Fibroblast of skin of back (primary cell): ENCODE results near the gene SDCCAG8. TPM values are rescaled to one million over a fixed set of nuclear protein-coding genes. Genes with fewer than 3 reads are reported as not detected.
A peak's percentile ranks its signal among the peaks of the same experiment; 100 is the strongest.
"Not testable (repeated sequence)": the region's sequence is repeated elsewhere in the genome, so short reads cannot be mapped to it uniquely, and the experiment has no call there.

ENCODE experiments used
- DNase-seq: peaks from one replicate; pipeline ENCODE4 v3.0.0-alpha.2; 2013
- polyA plus RNA-seq, 2 experiments: library from polyadenylated mRNA; unstranded; fragments of 120-200 nt; gene quantifications; one replicate each; pipeline ENCODE4 v1.2.1, GENCODE V29; 2013; ENCODE audit not compliant: insufficient read length in 2 of 2

SDCCAG8 gene
- 27.1 TPM for polyA plus RNA-seq (2013, experiment 1 of 2; ENCODE audit: insufficient read length)
- 24.5 TPM for polyA plus RNA-seq (2013, experiment 2 of 2; ENCODE audit: insufficient read length)

DNA sequence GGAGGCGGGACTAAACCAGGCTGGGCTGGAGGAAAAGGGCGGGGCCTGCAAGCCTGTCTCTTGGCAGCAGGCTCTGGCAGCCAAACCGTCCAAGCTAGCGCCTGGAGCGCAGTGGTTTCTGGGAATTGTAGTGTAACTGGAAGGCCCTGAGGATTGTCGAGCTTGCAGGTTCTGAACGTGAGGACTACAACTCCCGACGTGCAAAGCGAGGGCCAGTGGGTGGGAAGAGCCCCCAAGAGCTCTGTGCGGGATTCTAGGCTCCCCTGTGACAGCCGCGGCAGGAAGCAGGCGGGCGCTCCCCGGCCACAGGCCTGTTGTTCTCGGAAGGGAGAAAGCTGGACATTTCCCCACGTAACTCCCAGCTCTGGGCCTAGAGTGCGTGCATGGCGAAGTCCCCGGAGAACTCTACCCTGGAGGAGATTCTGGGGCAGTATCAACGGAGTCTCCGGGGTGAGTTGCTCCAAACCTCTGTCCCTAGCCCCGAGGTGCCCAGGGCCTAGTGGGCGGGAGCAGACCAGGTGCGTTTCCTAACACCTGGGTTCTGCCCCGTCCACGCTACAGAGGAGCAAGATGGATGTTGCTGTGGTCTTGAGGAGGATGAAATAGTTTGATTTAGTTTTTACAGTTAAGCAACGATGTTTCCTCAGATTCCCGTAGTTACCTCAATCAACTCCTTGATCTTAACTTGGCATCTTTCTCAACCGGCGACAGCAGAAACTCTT lies at the start of gene SDCCAG8:
Gene SDCCAG8, plus strand, starts transcription at position 251 of the 722 bp plus-strand sequence. Its CDS starts 133 bp downstream, at position 384.
- DNase-seq: peak; percentile 100

DNA sequence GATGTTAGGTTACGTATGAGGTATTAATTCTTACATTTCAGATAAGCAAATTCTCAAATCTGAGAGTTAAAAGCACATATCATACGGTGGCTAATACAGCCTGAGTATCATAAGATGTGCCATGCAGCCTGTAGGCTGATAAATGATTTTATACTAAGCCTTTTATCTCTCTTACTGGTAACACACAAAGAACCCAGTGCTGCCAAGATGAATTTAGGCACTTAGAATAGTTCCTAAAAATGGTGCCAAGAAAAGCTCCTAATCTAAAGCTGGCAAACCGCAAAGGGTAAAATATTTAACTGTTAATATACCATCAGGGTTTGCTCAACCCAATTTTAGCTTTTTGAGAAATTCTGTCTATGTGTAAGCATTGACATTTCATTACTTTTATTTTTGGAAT lies 43.9 kb upstream of the SDCCAG8 start:
- not testable (repeated sequence) for DNase-seq

DNA sequence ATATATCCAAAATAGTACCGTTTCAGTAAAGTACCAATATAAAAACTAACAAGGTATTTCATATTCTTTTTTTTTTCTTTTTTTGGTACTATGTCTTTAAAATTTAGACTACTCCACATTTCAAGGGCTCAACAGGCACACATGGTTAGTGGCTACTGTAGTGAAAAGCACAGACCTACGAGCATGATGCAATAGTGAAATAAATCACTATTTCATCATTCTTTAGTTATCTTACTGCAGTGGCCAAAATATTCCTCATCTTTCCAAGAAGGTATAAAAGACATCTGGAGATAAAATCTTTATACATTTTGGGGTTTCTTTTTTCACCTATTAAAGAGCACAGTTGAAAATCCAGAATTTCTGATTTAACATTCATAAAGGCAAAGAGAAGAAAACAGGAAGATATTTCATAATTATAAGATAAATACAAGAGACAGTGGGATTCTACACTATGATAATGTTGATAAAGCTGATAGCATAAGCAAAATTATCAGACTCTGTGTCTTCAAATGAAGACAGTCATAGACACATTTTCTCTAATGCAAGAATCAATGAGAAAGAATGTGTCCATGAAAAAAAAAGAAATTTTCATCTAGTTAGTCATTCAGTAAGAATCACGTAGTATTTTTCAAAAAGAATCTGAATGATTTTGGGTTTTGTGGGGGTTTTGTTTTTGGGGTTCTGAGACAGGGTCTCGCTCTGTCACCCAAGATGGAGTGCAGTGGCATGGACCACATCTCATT lies 42.6 kb upstream of the SDCCAG8 start:
- DNase-seq: peak; percentile 68

DNA sequence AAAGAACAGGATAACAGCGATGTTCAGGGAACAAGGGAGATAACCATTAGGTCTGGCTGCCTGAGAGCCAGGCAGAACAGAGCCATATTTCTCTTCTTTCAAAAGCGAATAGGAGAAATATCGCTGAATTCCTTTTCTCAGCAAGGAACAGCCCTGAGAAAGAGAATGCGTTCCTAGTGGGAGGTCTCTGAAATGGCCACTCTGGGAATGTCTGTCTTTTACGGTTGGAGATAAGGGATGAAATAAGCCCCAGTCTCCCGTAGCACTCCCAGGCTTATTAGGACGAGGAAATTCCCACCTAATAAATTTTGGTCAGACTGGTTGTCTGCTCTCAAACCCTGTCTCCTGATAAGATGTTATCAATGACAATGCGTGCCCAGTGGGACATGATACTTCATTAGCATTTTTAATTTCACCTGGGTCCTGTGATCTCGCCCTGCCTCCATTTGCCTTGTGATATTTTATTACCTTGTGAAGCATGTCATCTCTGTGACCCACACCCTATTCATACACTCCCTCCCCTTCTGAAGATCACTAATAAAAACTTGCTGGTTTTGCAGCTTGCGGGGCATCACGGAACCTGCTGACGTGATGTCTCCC lies 40.5 kb upstream of the SDCCAG8 start:
- DNase-seq: not testable (repeated sequence)

DNA sequence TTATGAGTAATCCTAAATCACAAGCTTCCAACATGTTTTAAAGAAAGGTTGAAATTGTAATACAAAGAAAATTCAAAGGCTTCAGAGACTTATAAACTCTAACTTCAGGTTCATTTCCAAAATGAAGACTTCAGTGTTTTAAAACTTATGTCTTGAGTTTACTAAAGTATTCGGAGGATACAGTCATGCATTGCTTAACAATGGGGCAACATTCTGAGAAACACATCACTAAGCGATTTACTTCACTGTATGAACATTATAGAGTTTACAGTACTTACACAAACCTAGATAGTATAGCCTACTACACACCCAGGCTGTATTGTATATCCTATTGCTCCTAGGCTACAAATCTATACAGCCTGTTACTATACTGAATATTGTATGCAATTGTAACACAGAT lies 39.1 kb upstream of the SDCCAG8 start:
- no peak for DNase-seq

DNA sequence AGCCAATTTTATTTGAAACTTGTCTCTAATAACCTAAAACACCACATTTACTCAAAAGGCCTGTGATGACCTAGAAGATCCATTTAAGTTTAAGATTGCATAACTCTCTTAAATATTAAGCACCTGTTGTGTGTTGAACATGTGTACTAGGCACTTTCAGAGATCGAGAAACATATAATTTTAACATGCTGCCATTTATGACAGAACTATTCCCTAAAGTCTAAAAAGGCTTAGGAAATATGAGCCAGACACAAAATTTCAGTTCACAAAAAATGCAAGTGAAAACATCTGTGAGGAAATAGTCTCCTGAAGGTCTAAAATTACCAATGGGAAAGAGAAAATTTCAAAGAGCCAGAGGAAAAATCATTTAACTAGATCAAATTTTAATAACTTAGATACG lies 38.5 kb upstream of the SDCCAG8 start:
- no peak for DNase-seq

DNA sequence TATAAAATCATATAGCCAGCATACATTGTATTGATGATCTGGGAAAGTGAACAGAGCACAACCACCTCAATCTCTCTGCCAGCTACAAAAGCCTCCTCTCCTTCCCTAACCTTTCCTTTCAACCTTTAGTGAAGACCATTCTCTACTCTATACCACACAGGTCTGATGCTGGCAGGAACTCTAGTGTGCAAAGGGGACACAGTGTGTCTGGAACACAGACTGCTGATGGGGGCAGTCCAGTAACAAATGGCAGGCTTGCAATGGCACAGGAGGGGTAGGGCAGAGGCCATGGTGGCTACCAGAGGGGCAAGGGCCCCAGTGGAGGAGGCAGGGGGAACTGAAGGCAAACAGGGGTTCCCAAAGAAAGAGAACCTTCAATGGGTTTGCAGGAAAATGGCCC lies 37.8 kb upstream of the SDCCAG8 start:
- DNase-seq: no peak

DNA sequence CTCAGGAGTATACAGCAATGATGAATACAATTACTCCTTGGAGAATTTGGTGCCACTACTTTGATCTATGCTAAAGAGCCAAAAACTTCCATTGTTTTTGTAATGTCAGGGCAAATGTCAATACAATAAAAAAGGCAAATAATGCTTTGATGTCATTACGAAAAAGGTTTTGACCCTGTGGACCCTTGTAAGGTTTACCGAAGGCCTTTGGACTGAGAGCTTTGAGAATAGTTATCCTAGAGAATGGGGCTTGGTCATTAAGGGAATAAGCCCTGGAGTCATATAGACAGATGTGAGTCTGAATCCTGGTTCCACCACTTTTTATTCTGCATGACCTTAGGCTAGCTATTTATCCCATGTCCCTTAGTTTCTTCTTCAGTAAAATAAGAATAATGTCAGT lies 28.2 kb upstream of the SDCCAG8 start:
- no peak for DNase-seq

DNA sequence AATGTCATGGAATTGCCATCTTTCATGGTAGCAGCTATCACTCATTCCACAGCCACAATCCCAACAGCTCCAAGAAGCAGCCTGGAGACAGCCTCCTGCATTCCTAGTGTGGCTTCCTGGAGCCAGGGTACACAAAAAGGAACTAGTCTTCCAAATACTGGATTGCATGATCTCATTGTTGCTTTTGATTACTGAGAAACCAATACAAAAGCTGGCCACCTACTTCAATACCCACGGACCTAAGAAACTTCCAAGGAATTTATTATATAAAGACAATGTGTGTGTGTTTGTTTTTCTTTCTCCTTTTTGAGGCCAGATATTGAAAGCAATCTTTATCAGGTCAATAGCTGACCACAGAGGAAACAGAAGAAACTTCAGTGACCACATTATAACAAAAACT lies 26.3 kb upstream of the SDCCAG8 start:
- peak; percentile 13 for DNase-seq

DNA sequence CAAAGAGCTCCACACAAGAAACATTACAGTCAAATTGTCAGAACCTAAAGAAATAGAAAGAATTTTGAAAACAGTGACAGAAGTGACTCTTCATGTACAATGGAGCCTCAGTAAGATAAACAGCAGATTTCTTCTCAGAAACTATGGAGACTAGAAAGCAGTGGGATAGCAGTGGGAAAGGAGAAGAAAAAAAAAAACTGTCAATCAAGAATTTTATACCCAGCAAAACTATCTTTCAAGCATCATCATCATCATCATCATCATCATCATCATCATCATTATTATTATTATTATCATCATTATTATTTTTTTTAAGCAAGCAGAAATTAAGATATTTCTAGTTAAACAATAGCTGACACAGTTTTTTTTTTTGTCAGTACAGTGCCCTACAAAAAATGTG lies 24.9 kb upstream of the SDCCAG8 start:
- DNase-seq: peak; percentile 40

DNA sequence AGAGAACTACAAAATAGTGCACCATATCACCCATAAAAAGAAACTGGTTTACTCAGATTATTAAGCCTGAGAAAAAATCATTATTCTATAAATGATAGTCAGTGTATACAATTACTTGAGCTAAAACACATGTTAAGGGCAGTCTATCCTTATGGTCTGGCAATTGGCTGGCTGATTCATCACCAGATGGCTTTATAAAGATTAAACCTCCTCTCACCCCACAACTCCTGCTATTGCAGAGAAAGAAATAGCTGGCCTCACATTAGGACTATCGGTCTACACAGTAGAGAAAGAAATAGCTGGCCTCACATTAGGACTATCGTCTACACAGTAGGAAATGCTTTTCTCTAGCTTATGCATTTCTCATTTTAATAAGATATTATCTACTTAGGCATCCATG lies 21.9 kb upstream of the SDCCAG8 start:
- DNase-seq: peak; percentile 32

DNA sequence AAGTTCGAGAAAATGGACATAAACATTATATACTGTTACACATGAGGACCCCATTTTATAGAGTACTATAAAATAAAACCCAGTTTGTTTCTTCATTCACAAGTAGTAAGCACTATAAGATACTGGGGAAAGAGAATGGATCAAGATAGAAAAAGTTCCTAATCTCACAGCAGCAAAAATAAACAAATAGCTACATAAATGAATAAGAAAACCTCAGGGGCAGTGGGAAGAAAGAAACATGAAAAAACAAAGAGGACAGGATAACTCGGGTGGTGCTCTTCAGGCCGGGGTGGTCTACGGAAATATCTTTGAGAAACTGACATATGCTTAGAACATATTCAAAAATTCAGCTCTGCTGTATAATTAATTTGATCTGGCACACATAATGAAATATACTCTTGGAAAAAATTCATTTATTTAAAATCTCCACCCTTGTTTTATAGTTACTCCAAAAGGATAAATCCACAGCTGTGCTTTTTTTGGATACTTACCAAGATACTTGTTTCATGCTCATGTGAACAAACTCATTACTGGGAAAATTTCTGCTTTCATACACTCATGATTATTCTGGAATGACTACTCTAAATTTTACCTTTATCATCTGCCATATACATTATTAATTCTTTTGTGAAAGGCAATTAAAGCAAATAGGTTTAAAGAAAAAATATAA lies 20.7 kb upstream of the SDCCAG8 start:
- peak; percentile 52 for DNase-seq

DNA sequence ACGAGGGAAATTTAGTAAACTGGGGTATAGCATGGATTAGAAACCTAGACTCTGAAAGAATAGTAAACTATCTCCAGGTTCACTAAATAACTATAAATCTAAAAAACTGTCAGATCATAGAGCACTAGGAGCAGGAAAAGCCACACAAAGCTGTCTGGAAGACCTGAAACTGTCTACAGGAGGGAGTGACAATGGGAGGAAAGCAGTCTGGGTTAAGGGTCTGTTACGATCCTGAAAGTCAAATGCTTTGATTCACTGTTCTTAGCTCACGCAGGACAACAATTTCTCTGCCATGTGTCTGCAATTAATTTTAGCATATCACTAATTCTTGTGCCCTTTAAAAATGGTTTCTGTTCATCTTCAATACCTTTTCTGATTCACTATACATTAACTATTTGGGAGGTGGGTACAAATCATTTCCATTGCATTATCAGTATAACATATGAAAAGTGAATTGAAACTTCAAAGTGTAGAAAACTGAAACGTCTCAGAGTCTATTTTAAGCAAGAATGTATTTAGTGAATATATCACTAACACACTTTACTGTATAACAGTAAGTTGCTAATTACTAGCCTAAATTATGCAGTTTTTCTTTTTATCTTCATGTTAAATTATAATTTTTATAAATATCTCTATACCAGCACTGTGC lies 19.1 kb upstream of the SDCCAG8 start:
- no peak for DNase-seq

DNA sequence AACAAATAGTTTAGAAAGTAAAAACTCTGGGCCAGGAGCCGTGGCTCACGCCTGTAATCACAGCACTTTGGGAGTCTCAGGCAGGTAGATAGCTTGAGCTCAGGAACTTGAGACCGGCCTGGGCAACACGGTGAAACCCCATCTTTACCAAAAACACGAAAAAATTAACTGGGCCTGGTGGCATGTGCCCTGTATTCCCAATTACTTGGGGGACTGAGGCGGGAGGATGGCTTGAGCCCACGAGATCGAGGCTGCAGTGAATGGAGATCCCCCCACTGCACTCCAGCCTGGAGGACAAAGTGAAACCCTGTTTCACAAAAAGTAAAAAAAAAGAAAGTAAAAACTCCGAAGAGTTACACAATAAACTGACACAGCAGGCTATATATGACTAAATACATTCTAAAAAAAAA lies 11.4 kb upstream of the SDCCAG8 start:
- no peak for DNase-seq

DNA sequence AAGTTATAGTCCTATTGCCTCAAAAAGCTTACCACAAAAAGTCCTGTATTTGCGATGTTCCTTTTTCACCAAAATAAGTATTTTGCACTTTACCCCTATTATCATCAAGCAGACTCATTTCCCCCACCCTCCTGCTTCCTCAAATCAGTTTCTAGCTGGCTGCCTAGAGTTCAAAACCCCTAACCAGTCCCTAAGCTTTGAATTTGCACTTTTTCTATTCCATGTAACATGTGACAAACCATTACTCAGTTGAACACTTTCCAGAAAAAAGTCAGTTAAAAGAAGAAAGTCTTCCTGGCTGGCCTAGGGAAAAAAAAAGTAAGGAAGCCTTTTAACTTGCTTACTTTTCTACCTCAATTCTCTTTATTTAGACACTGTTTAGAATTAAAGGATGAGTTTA lies 8.9 kb upstream of the SDCCAG8 start:
- DNase-seq: peak; percentile 20

DNA sequence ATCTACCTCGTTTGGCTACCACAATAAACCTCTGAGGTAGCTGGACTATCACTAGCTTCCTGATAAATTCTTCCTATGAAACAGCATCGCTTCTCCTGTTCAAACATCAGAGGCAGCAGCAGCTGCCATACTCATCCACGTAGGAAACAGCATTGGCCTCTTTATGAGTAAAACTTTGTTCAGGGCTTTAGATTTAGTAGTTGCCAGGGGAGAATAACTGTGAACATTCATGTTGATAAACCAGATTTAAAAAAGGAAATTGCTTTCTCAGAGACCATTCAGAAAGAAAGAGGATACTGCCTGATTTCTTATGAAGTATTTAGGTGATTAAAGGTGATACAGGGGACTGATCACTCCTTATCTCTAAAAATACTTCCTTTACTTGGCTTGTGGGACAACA lies 7.9 kb upstream of the SDCCAG8 start:
- no peak for DNase-seq

DNA sequence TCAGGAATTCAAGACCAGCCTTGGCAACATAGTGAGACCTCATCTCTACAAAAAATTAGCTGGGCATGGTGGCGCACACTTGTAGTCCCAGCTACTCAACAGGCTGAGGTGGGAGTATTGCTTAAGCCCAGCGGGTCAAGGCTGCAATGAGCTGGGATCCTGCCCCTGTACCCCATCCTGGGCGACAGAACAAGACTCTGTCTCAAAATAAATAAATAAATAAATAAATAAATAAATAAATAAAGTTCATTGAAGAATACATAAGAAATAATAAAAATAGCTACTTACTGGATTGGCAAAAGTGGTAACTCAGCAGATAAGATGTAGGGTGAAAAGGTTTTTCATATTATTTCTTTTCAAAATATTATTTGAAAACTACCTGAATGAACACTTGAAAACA lies 6.6 kb upstream of the SDCCAG8 start:
- DNase-seq: no peak

DNA sequence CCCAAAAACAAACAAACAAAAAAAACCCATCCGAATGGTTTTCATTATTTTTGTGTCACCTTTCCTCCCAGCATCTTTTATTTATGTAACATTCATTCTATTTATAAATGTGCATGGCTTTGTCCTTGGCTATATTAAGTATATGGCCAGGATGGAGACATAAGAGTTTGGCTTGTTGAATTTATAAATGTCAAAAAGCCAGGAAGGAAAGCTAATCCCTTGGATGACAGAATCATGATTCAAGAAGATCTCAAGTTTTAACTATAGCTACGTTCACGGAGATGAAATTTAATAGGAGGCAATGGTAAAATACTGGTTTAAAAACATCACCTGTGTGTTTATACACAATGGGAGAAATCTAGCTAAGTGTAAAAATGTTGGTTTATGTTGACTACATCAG lies 5.7 kb upstream of the SDCCAG8 start:
- no peak for DNase-seq

DNA sequence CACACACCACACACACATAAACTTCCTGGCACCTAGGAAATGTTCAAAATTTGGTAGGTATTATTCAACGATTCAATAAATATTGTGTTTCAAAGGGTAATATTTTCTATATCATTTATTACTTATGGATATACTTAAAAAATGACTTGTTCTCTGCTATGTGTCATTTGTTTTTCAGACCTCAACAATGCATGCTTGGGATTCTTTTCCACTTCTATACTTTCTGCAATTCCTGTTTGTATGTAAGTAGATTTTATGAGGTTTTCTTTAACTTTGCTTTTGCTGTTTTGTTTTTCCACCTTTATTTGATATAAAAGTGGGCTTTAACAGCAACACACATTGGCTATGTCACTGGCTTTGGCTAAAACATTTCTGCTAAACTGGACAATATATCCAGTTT lies 4.3 kb upstream of the SDCCAG8 start:
- peak; percentile 59 for DNase-seq

DNA sequence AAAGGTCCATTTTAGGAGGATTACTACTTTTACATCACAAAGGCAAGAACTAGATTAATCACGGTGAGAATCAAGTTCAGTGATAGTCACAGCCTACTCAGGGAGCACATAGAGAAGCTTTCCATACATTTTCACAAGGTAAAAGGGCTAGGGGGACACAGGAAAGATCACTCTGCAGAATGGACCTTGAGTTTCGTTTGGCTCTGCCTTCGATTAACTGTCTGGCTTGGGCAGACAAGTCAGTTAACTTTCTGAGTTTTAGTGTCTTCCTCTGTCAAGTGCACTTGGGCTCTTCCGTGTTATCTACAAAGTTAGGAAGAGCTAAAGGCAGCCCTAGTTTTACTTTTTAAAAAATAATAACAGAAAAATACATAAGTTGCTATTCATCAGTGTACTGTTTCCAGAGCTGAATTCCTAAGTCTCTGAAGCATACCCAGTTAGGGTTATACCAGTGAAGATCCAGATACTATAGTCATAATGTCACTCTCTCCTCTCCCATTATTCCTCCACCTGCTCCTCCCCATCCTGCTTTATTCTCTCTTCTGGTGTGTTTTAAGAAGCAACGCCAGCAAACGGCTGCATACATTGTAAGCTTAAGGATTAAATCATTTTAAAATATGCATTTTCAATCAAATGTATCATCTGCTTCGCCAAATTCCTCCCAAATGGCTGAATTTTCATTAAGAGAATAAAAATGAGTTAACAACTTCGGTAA lies 2.5 kb upstream of the SDCCAG8 start:
- DNase-seq: peak; percentile 36

DNA sequence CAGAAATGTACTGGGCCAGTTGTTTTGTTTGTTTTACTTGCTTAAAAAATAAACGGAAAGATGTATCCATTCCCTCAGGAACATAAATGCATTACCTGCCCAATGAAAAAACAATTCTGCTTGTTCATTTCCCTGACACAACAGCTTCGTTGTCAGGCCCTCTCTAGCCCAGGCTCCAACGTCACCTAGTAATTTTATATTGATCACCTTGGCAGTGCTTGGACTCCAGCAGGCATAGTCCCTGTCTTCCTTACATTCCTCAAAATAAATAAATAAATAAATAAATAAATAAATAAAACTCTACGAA lies 2.0 kb upstream of the SDCCAG8 start:
- DNase-seq: no peak
